ENCODE data around the gene PCNX3.

The PCNX3 gene

DNA sequence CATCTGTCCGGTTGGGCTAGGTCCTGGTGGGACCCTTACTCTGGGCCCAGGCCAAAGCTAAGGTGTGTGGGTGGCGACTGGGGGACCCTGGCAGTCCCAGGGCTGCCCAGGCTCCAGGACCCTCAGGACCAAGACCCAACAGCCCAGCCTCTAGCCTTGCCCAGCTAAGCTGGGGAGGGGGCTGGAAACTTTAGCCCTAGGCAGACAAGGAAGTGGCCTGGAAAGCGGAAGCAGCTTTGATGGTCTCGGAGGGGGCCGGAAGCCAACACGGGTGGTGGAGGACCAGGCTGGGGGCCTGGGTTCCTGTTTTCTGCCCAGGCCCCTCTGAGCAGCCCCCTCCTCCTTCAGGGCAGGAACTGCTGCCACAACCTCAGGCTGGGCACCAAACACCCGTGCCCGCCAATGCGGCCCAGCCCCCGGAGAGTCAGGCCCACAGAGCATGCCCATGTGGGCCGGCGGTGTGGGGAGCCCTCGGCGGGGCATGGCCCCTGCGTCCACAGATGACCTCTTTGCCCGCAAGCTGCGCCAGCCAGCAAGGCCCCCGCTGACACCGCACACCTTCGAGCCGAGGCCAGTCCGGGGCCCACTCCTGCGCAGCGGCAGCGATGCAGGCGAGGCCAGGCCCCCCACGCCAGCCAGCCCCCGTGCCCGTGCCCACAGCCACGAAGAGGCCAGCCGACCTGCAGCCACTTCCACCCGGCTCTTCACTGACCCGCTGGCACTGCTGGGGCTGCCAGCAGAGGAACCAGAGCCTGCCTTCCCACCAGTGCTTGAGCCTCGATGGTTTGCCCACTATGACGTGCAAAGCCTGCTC lies 25.1 kb downstream of the PCNX3 start:
- Histone ChIP-seq H3K4me3 (ENCODE audit: low read depth, low read length) (no peak overlapping the region), H3K27me3 (ENCODE audit: insufficient read depth, low read depth, severe bottlenecking) (no peaks in the 10 kb centered on the region), H3K36me3 (peaks cover 20% of the 10 kb centered on the region), H3K9me3 (ENCODE audit: severe bottlenecking) (no peaks in the 10 kb centered on the region), H3K27ac (no peak overlapping the region)
- TF ChIP-seq, protein P1, sequence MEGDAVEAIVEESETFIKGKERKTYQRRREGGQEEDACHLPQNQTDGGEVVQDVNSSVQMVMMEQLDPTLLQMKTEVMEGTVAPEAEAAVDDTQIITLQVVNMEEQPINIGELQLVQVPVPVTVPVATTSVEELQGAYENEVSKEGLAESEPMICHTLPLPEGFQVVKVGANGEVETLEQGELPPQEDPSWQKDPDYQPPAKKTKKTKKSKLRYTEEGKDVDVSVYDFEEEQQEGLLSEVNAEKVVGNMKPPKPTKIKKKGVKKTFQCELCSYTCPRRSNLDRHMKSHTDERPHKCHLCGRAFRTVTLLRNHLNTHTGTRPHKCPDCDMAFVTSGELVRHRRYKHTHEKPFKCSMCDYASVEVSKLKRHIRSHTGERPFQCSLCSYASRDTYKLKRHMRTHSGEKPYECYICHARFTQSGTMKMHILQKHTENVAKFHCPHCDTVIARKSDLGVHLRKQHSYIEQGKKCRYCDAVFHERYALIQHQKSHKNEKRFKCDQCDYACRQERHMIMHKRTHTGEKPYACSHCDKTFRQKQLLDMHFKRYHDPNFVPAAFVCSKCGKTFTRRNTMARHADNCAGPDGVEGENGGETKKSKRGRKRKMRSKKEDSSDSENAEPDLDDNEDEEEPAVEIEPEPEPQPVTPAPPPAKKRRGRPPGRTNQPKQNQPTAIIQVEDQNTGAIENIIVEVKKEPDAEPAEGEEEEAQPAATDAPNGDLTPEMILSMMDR (IDR thresholded peaks at IDR 0.05; ENCODE audit: low read depth, low read length): no peak
- no peak for DNase-seq

DNA sequence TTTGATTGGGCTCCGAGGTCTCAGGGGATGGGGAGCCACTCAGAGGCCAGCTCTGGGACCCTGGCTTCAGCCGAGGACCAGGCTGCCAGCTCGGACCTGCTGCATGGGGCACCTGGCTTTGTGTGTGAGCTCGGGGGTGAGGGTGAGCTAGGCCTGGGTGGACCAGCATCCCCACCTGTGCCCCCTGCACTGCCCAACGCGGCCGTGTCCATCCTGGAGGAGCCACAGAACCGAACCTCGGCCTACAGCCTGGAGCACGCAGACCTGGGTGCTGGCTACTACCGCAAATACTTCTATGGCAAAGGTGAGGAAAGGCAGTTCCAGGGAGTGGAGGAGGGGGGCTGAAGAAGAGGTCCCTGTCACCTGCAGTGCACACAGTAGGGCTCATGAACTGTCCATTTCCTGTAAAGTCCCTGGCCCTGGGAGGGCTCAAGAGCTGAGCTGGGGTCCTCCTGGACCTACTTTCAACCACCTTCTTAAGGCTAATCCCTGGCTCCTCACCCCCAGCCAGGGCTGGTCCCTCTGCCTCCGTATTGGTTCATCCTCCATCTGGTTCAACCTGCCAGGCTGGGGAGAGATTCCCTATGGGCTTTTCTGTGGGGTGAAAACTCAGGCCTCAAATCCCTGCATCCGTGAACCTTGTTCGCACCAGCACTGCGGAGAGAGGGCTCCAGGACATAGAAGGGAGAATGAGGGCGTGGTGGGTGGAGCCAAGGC lies 25.9 kb downstream of the PCNX3 start:
- peak; percentile 56 for DNase-seq
- TF ChIP-seq, protein P1 (IDR thresholded peaks at IDR 0.05; ENCODE audit: low read depth, low read length): no peak
- H3K9me3 ChIP-seq (ENCODE audit: severe bottlenecking): no peaks in the 10 kb centered on the region
- peaks cover 12% of the 10 kb centered on the region for H3K36me3 ChIP-seq
- H3K4me3 ChIP-seq (ENCODE audit: low read depth, low read length): no peak overlapping the region
- H3K27me3 ChIP-seq (ENCODE audit: insufficient read depth, low read depth, severe bottlenecking): no peaks in the 10 kb centered on the region
- H3K27ac ChIP-seq: no peak overlapping the region

DNA sequence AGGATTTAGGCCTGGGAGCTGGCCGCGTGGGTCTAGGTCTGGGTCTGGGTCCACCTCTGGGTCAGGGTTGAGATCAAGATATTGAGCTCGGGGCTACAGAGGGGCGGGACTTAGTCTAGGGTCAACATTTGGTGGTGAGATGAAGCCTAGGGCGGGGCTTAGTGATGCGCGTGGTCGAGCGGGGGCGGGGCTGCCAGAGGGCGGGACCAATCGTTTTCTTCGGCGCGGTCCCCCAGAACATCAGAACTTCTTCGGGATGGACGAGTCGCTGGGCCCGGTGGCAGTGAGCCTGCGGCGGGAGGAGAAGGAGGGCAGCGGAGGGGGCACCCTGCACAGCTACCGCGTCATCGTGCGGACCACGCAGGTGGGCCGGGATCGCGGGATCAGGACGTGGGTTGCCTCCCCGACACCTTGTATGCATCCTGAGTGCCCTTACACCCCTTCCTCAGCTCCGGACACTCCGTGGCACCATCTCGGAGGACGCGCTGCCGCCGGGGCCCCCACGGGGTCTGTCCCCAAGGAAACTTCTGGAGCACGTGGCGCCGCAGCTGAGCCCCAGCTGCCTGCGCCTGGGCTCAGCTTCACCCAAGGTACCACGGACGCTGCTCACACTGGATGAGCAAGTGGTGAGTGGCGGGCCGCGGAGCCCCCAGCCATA lies 26.6 kb downstream of the PCNX3 start:
- DNase-seq: no peak
- H3K36me3 ChIP-seq: peaks cover 5% of the 10 kb centered on the region
- H3K27ac ChIP-seq: no peak overlapping the region
- no peaks in the 10 kb centered on the region for H3K27me3 ChIP-seq (ENCODE audit: insufficient read depth, low read depth, severe bottlenecking)
- TF ChIP-seq, protein P1 (IDR thresholded peaks at IDR 0.05; ENCODE audit: low read depth, low read length): no peak
- no peaks in the 10 kb centered on the region for H3K9me3 ChIP-seq (ENCODE audit: severe bottlenecking)
- no peak overlapping the region for H3K4me3 ChIP-seq (ENCODE audit: low read depth, low read length)

DNA sequence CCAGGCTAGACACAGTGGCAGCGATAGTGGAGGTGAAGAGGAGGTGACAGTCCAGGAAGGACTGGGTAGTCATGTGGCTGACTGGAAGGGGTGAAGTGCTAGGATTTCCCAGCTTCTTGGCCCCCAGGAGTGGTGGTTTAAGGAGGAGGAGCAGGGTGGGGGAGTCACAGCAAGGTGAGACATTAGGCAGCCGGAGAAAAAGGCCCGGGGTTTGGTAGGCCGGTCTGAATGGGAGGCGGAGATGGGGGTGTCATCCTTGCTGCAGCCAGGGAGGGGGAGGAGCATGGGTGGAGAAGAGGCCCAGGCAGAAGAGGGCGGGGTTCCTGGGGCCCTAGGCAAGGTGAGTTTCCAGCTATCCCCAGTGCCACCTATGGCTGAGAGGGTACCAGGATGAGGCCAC lies 28.4 kb downstream of the PCNX3 start:
- TF ChIP-seq, protein P1 (IDR thresholded peaks at IDR 0.05; ENCODE audit: low read depth, low read length): no peak
- Histone ChIP-seq H3K36me3 (peaks cover 5% of the 10 kb centered on the region), H3K4me3 (ENCODE audit: low read depth, low read length) (no peak overlapping the region), H3K27me3 (ENCODE audit: insufficient read depth, low read depth, severe bottlenecking) (no peaks in the 10 kb centered on the region), H3K9me3 (ENCODE audit: severe bottlenecking) (no peaks in the 10 kb centered on the region), H3K27ac (no peak overlapping the region)
- DNase-seq: no peak

DNA sequence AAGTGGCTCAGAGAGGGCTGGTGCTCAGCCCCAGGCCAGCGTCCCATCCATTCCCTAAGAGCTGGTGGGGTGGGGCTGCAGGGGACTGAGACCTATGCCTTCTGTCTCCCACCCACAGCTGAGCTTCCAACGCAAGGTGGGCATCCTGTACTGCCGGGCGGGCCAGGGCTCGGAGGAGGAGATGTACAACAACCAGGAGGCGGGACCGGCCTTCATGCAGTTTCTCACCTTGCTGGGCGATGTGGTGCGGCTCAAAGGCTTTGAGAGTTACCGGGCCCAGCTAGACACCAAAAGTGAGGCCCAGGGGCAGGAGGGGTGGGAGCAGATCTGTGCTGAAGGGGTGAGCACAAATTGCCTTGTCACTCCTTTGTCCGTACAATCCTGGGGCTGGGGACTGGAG lies 29.3 kb downstream of the PCNX3 start:
- Histone ChIP-seq H3K27me3 (ENCODE audit: insufficient read depth, low read depth, severe bottlenecking) (no peaks in the 10 kb centered on the region), H3K9me3 (ENCODE audit: severe bottlenecking) (no peaks in the 10 kb centered on the region), H3K4me3 (ENCODE audit: low read depth, low read length) (no peak overlapping the region), H3K27ac (no peak overlapping the region), H3K36me3 (peaks cover 10% of the 10 kb centered on the region)
- DNase-seq: no peak
- TF ChIP-seq, protein P1 (IDR thresholded peaks at IDR 0.05; ENCODE audit: low read depth, low read length): no peak

Measured in WERI-Rb-1 (cell line).